Colonic mucosa (tissue), 4 donors: ENCODE results near the gene TMEM86B. TPM values are rescaled to one million over a fixed set of nuclear protein-coding genes. Genes with fewer than 3 reads are reported as not detected.
A peak's percentile ranks its signal among the peaks of the same experiment; 100 is the strongest.

ENCODE experiments used
- DNase-seq: peaks from one replicate; pipeline ENCODE4 v3.0.0-alpha.2; 2020
- H3K27ac ChIP-seq: fragments of 200-600 bp; one replicate; pipeline ENCODE4 v1.8.0; 2021
- H3K27me3 ChIP-seq: fragments of 200-600 bp; one replicate; pipeline ENCODE4 v1.8.0; 2021
- H3K36me3 ChIP-seq: fragments of 200-600 bp; one replicate; pipeline ENCODE4 v1.8.0; 2021
- H3K4me1 ChIP-seq: fragments of 200-600 bp; one replicate; pipeline ENCODE4 v1.8.0; 2021; ENCODE audit warnings: mild to moderate bottlenecking
- H3K4me3 ChIP-seq: fragments of 200-600 bp; one replicate; pipeline ENCODE4 v1.8.0; 2021
- H3K9ac ChIP-seq, 2 donors: one replicate each; pipeline ENCODE4 v1.7.0; 2013; ENCODE audit warnings: control low read depth in 2 of 2, low read depth in 2 of 2, low read length in 2 of 2
- H3K9me3 ChIP-seq: fragments of 200-600 bp; one replicate; pipeline ENCODE4 v1.8.0; 2021
- intact Hi-C: fragments of 100-400 bp; cut with DNase I; formaldehyde crosslinking; loops from one replicate; pipeline ENCODE4 v1.14.1; 2022
- total RNA-seq, 2 donors: library from RNA; stranded (reverse); fragmentation: NEBNext Ultra II Directional in 1 of 2; extraction: Animal tissue kit (Norgen Biotek cat#: 25700) in 1 of 2; gene quantifications; one replicate each; pipeline ENCODE4 v1.2.1, GENCODE V29; 2021
- TF ChIP-seq, protein P1 (sequence below): fragments of 200-600 bp; IDR thresholded peaks from one replicate; pipeline ENCODE4 v1.8.0; 2022; ENCODE audit warnings: antibody characterized with exemption, mild to moderate bottlenecking
- donor health status: healthy.
- donor health status: DM: no; HTN: no; CAD: no.
- donor health status: DM: no; HTN: no; CAD: no.

The TMEM86B gene
- total RNA-seq, 2 donors from 2014 or later, result 2.1 to 5.3 TPM

DNA sequence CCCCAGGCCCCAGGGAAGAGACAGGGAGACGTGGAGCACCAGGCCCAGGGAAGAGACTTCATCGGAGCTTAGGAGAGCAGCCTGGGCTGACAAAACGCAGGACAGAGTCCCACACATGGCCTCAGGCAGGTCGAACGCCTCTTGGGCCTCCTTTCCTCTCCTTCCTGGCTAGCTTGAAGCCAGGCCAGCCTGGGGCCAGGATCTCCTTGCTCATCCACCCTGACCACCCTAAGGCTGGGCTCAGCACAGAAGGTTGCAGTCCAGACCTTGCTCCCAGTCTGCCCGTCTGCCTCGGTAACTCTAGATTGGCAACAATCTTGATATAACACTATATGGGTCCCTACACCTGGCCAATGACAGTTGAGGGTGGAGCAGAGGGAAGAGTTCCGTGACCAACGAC lies 20.1 kb upstream of the TMEM86B start:
- no peak overlapping the region for H3K27ac ChIP-seq
- intact Hi-C loops, result no loop called here
- no peaks in the 10 kb centered on the region for H3K27me3 ChIP-seq
- TF ChIP-seq, protein P1, sequence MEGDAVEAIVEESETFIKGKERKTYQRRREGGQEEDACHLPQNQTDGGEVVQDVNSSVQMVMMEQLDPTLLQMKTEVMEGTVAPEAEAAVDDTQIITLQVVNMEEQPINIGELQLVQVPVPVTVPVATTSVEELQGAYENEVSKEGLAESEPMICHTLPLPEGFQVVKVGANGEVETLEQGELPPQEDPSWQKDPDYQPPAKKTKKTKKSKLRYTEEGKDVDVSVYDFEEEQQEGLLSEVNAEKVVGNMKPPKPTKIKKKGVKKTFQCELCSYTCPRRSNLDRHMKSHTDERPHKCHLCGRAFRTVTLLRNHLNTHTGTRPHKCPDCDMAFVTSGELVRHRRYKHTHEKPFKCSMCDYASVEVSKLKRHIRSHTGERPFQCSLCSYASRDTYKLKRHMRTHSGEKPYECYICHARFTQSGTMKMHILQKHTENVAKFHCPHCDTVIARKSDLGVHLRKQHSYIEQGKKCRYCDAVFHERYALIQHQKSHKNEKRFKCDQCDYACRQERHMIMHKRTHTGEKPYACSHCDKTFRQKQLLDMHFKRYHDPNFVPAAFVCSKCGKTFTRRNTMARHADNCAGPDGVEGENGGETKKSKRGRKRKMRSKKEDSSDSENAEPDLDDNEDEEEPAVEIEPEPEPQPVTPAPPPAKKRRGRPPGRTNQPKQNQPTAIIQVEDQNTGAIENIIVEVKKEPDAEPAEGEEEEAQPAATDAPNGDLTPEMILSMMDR, result no peak
- H3K9ac ChIP-seq, result peak overlapping the region in 1 of 2 donors; percentile 22
- H3K4me1 ChIP-seq, result peaks cover 15% of the 10 kb centered on the region
- no peaks in the 10 kb centered on the region for H3K36me3 ChIP-seq
- no peak for DNase-seq
- H3K4me3 ChIP-seq, result no peak overlapping the region
- H3K9me3 ChIP-seq, result no peaks in the 10 kb centered on the region

DNA sequence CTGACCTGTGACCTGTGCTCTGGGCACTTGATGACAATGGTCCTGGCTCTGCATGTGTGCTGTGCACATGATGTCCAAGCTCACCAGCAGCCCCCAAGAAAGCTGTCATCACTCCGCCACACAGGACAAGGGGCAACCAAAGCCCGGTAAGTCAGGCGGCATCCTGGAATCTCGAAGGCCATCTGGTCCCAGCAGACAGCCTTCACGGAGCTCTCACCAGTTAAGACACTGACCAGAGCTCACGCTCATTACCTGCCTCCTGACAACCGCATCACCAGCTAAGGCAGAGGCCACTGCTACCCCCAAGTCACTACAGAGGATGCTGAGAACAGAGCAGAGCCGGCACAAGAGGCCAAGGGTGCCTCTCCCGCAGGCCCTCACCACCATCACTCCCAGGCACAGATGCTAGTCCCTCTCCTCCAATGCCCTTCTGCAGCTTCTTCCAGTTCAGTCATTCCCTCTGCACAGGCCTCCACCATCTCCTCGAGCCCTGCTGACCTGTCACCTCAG lies 19.7 kb upstream of the TMEM86B start:
- Histone ChIP-seq H3K4me1 (peaks cover 15% of the 10 kb centered on the region), H3K27ac (peak overlapping the region; percentile 56), H3K4me3 (no peak overlapping the region), H3K36me3 (no peaks in the 10 kb centered on the region), H3K9ac (peak overlapping the region in 1 of 2 donors; percentile 22), H3K9me3 (no peaks in the 10 kb centered on the region), H3K27me3 (no peaks in the 10 kb centered on the region)
- no peak for DNase-seq
- TF ChIP-seq, protein P1, result no peak
- intact Hi-C loops, result no loop called here

DNA sequence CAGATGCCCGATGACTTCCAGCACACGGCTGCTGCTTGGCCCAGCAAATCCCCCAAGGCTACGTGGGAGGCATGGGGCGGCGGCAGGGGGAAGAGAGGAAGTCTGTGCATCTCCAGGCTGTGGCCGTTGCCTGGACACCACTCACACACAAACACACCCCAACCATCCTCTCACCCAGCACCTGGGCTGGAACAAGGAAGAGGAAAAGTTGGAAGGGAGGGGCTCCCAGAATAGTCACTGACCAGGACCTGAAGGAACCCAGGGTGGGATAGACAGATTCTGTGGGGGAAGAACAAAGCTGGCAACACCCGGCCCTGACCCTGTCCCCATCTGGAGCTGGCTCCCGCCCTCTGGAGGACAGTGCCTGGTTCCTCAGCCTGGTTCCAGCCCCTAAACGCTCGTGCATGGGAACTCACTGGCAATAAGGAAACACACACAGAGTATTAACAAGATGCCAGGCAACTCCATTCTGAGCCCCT lies 19.1 kb upstream of the TMEM86B start:
- H3K9me3 ChIP-seq, result no peaks in the 10 kb centered on the region
- TF ChIP-seq, protein P1, result no peak
- intact Hi-C loops, result no loop called here
- H3K27ac ChIP-seq, result peak overlapping the region; percentile 56
- H3K4me1 ChIP-seq, result peaks cover 15% of the 10 kb centered on the region
- H3K4me3 ChIP-seq, result no peak overlapping the region
- H3K9ac ChIP-seq, result peak overlapping the region in 1 of 2 donors; percentile 22
- DNase-seq, result peak; percentile 75
- H3K27me3 ChIP-seq, result no peaks in the 10 kb centered on the region
- H3K36me3 ChIP-seq, result peaks cover 2% of the 10 kb centered on the region

DNA sequence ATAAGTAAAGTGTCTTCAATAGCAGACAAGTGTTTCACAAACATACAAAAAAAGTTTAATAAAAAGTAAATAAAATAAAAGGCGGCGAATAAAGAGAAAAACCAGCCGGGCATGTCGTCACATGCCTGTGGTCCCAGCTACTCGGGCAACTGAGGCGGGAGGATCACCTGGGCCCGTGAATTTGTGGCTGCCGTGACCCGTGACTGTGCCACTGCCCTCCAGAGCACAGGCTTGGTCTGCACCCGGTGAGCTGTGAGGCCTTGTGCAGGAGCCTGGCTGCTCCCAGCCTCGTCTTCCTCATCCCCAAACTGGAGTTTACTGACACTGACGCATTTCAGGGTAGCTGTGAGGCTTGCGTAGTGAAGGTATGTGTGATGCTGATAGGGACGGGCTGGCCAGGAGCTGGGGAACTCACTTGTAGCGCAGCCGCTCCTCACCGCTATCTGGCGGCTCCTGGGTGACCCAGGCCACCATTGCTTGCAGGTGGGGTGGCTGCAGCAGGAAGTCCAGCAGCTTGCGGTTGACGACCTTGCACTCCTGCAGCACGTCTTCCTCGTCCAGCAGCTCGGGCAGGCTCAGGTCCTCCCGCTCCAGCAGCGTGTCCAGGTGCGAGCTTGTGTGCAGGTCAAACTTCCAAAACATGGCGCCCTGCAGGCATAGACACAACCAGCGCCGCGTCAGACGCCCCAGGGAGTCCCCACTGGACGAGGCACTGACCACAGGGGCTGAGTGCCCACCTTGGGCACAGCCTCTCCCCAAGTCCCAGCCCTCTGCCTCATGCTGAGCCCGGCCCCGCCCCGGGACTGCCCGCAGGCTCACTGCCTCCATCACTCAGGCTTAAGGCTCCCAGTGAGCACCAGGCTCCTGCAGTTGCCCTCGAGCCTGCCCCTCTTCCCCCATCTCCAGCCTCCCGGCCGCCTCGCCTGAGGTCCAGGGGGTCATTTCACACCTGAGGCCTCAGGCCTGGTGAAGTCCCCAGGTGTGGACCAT lies 18.2 kb upstream of the TMEM86B start:
- Histone ChIP-seq H3K4me1 (peaks cover 15% of the 10 kb centered on the region), H3K9me3 (no peaks in the 10 kb centered on the region), H3K4me3 (no peak overlapping the region), H3K27ac (no peak overlapping the region), H3K27me3 (no peaks in the 10 kb centered on the region), H3K36me3 (peaks cover 9% of the 10 kb centered on the region), H3K9ac (no peak overlapping the region)
- DNase-seq, result no peak
- intact Hi-C loops, result no loop called here
- TF ChIP-seq, protein P1, result no peak

DNA sequence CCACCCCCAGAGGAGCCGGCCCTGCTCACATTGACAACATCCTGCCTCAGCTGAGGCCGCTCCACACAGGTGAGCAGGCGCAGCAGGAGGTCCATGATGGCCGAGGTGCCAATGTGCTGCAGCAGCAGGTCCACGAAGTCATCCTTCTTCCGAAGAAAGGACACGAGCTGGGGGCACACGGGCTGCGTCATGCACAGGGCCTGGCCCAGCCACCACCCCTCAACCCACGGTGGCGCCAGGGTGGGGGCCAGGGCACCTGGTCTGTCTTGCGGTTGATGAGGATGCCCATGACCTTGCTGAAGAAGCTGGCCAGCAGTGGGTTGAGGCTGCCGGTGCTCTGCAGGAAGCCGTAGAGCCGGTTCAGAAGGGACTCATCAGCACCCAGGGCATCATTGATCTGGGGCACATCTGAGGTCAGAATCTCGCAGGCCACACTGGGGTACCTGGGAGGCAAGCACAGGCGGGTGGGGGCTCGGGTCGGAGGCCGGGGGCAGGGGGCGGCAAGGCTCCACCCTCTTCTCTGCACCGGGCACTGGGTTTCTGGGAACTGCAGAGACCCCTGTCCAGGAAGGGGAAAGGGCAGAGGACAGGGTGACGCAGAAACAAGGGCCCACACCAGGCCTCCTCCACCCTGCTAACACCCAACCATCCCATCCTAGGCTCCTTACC lies 16.8 kb upstream of the TMEM86B start:
- H3K4me1 ChIP-seq, result peaks cover 15% of the 10 kb centered on the region
- no peak for DNase-seq
- TF ChIP-seq, protein P1, result no peak
- no peak overlapping the region for H3K4me3 ChIP-seq
- peaks cover 15% of the 10 kb centered on the region for H3K36me3 ChIP-seq
- no peak overlapping the region for H3K9ac ChIP-seq
- H3K27ac ChIP-seq, result no peak overlapping the region
- no peaks in the 10 kb centered on the region for H3K9me3 ChIP-seq
- no peaks in the 10 kb centered on the region for H3K27me3 ChIP-seq
- intact Hi-C loops, result no loop called here
